ENCODE measurements around the gene OR51S1.
"Not testable (repeated sequence)": the region's sequence is repeated elsewhere in the genome, so short reads cannot be mapped to it uniquely, and the experiment has no call there.

The OR51S1 gene

GRCh38 chr11:4848908-4849532 is at the start of gene OR51S1:
TSS of gene OR51S1 (minus strand) at chr11:4849208. CDS start at chr11:4849208, 0 bp downstream.
- DNase-seq: no peak

GRCh38 chr11:4891996-4892640 is 43.1 kb upstream of the OR51S1 start:
- no peak for DNase-seq

DNA sequence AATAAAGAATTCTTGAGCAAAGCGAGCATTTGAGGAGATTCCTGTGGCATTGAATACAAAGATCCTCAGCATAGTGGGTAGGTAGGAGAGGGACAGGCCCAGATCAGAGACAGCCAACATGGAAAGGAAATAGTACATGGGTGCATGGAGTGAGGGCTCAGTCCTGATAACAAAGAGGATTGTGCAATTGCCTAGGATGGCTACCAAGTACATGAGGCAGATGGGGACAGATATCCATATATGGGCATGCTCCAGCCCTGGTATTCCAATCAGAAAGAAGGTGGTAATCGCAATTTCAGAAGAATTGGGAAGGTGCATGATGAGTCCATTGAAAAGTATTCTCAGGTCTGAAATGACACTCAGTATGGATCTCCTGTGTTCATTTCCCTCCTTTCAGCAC is 41.3 kb upstream of the OR51S1 start:
- no peak for DNase-seq

GRCh38 chr11:4887591-4887990 is 38.6 kb upstream of the OR51S1 start:
- DNase-seq: no peak

GRCh38 chr11:4886186-4886585 is 37.2 kb upstream of the OR51S1 start:
- no peak for DNase-seq

- DNase-seq: no peak
These were observed 35.4 kb upstream of the OR51S1 start for GRCh38 chr11:4884361-4884760.

- DNase-seq: no peak
These were observed 33.5 kb upstream of the OR51S1 start for GRCh38 chr11:4882543-4882942.

DNA sequence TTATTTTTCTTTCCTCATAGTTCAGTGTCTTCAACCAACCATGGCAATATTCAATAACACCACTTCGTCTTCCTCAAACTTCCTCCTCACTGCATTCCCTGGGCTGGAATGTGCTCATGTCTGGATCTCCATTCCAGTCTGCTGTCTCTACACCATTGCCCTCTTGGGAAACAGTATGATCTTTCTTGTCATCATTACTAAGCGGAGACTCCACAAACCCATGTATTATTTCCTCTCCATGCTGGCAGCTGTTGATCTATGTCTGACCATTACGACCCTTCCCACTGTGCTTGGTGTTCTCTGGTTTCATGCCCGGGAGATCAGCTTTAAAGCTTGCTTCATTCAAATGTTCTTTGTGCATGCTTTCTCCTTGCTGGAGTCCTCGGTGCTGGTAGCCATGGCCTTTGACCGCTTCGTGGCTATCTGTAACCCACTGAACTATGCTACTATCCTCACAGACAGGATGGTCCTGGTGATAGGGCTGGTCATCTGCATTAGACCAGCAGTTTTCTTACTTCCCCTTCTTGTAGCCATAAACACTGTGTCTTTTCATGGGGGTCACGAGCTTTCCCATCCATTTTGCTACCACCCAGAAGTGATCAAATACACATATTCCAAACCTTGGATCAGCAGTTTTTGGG is 33.0 kb upstream of the OR51S1 start, which contains the start of gene OR51T1:
Gene OR51T1 (plus strand): TSS at position 41 of the 641 bp plus-strand sequence. CDS start 0 bp downstream, at position 41.
- no peak for DNase-seq

- no peak for DNase-seq
These were observed 32.2 kb upstream of the OR51S1 start for GRCh38 chr11:4881188-4881587.

GRCh38 chr11:4865855-4866254 is 16.8 kb upstream of the OR51S1 start:
- DNase-seq: no peak

DNA sequence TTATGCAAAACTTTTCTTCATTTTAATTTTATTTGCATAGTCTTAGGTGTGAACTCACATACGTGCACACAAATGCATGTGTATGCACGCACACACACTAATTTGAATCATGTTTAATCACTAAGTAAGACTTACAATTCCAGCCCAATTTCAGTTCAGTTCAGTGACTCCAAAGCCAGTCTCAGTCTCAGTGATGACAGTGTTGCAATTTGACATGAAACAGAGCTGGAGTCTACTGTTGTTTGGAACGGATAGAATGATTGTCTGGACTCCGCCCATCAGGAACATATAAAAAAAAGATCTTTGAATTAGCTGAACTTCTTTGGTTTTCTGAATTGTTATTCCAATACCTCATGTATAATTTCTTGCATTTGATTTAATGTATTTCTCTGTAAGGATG is 14.9 kb upstream of the OR51S1 start:
- DNase-seq: no peak

DNA sequence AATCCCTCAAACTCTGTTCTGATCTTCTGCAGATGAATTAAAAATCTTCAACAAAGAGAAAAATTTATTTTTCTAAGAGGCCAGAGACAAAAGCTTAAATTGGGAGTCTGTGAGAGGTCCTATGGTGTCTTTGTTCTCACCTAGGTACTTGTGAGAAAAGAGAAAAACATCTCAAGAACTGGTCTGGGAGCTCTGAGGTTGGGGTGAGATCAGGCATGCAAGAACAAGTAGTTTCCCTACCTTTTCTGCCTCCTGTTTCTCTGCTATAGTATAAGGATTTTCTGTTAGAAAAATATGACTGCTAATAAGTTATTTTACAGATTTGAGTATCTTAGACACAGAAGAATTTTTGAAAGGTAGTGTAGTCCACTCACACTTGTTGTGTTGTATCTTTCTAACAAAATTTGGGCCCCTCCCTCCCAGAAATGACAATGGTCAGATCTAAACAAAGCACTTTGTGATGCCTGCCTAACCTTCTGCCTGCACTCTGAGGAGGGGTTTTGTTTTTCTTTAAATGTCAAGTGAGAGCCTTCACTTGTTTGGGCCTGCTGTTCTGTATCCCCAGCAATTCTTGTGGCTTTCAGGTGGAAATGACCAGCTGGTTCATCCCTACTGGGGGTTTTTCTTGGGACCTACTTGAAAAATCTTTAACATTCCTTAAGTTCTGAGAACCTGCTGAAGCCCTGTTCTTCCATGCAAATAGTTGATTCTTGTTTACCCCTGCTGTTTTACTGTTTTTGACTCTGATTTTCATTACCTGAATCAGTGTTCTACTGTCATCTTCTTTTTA is 13.6 kb upstream of the OR51S1 start:
- DNase-seq: no peak

DNA sequence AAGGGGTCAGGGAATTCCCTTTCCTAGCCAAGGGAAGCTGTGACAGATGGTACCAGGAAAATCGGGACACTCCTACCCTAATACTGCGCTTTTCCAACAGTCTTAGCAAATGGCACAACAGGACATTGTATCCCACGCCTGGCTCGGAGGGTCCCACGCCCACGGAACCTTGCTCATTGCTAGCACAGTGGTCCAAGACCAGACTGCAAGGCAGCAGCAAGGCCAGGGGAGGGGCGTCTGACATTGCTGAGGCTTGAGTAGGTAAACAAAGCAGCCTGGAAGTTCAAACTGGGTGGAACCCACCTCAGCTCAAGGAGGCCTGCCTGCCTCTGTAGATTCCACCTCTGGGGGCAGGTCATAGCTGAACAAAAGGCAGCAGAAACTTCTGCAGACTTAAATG is 5.3 kb upstream of the OR51S1 start:
- not testable (repeated sequence) for DNase-seq

GRCh38 chr11:4851033-4851432 is 2.0 kb upstream of the OR51S1 start:
- DNase-seq: no peak

DNA sequence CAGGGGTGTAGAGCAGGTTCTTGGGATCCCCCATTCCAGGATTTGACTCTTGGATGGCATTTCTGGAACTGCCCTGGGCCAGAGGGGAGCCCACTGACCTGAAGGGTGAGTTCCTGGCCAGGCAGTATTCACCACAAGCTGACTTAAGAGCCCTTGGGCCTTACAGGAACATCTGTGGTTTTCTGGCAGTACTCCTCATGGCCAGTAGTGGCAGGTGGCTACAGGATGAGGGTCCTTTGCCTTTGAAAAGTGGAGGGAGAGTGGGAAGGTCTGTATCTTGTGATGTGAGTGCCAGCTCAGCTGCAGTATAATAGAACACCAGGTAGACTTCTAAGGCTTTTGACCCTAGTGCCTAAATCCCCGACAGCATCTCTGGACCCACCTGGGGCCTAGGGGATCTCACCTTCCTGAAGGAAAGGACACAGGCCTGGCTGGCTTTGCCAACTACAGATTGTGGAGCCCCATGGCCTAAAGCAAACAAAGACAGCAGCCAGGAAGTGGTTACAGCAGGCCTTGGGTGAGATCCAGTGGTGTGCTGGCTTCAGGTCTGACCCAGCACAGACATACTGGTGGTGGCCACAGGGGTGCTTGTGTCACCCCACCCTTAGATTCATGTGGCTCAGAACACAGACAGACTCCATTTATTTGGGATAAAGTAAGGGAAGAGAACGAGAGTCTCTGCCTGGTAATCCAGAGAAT is 9.0 kb downstream of the OR51S1 start:
- no peak for DNase-seq

- no peak for DNase-seq
These were observed 18.1 kb downstream of the OR51S1 start for GRCh38 chr11:4830909-4831308.

- no peak for DNase-seq
These were observed 18.7 kb downstream of the OR51S1 start for GRCh38 chr11:4830346-4830745.

- no peak for DNase-seq
These were observed 22.6 kb downstream of the OR51S1 start for GRCh38 chr11:4826425-4826824.

GRCh38 chr11:4825132-4825531 is 23.9 kb downstream of the OR51S1 start:
- DNase-seq: no peak

- no peak for DNase-seq
These were observed 28.0 kb downstream of the OR51S1 start, which contains the start of gene OR51F2 for GRCh38 chr11:4821021-4821420. TSS of gene OR51F2 (plus strand) at chr11:4821321. CDS start at chr11:4821422, 101 bp downstream.

- DNase-seq: no peak
These were observed 39.8 kb downstream of the OR51S1 start for GRCh38 chr11:4809246-4809645.

DNA sequence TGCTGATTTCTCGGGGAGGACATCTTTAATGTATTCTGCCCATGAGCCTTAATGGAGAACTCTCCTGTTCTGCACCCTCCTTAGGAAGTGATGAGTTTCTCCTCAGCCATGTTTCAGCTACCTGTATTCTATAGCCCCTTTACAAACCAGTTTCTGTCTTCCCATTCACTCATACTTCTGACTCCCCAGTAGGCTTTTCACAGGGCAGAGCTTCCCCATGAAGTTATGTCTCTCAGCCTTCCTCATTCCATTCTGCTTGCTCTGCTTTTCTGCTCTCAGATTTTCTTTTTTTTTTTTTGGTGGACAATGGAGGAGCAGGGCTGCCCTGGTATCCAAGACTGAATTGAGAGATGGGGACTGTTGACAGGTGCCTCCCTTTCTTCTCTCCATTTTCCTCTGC is 40.5 kb downstream of the OR51S1 start:
- no peak for DNase-seq

- DNase-seq: no peak
These were observed 44.7 kb downstream of the OR51S1 start, which contains the start of gene OR52R1 for GRCh38 chr11:4804280-4804679. TSS of gene OR52R1 (minus strand) at chr11:4804380. CDS start at chr11:4804380, 0 bp downstream.

Measured in activated effector memory CD4-positive, alpha-beta T cell treated with Interleukin-2 at 50 U/mL for 16 hours (primary cell).